ENCODE data around the gene SPATA9. TPM values are rescaled to one million over a fixed set of nuclear protein-coding genes. Genes with fewer than 3 reads are reported as not detected.
"Not testable (repeated sequence)": the region's sequence is repeated elsewhere in the genome, so short reads cannot be mapped to it uniquely, and the experiment has no call there.

Gene SPATA9
- total and polyA plus RNA-seq, 9 of the 15 experiments (the other 6 are each of a cell fraction or from before 2014, with no cell fraction given), result 0.16 to 5.5 (median 0.39) TPM; not detected in 3

DNA sequence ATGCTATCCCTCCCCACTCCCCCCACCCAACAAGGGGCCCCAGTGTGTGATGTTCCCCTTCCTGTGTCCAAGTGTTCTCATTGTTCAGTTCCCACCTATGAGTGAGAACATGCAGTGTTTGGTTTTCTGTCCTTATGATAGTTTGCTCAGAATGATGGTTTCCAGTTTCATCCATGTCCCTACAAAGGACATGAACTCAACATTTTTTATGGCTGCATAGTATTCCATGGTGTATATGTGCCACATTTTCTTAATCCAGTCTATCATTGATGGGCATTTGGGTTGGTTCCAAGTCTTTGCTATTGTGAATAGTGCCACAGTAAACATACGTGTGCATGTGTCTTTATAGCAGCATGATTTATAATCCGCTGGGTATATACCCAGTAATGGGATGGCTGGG is 49.8 kb downstream of the SPATA9 start:
- H3K9me3 ChIP-seq (replicated peaks; ENCODE audit: control insufficient read depth, insufficient read depth, low read depth, low read length); BruUV-seq (replicated peaks); H4K20me1 ChIP-seq (replicated peaks; ENCODE audit: control insufficient read depth, insufficient read depth, low read length); H3K27ac ChIP-seq (ENCODE audit: extremely low read depth, low read depth, low read length); intact Hi-C loops (cut with micrococcal nuclease); H3K9ac ChIP-seq (ENCODE audit: insufficient read depth in 1 of 2, low read depth in 2 of 2, low read length in 2 of 2); FAIRE-seq; H3K27me3 ChIP-seq (ENCODE audit: control insufficient read depth in 2 of 2, insufficient read depth in 2 of 2, low read length in 2 of 2); H2AFZ ChIP-seq (ENCODE audit: low read depth, low read length); CTCF ChIA-PET (ENCODE audit: low intra/inter-chr PET ratio); H3K36me3 ChIP-seq (ENCODE audit: control insufficient read depth, insufficient read depth, low read length); ATAC-seq; H3K4me3 ChIP-seq; H3K79me2 ChIP-seq (ENCODE audit: control insufficient read depth, insufficient read depth, low read length); H3K9me1 ChIP-seq (ENCODE audit: control insufficient read depth, insufficient read depth, low read length); DNase-seq (ENCODE audit: extremely low read depth in 1 of 4, low spot score in 3 of 4); H3K4me2 ChIP-seq (ENCODE audit: insufficient read depth, low read length): not testable (repeated sequence)
- TF ChIP-seq BCOR (IDR thresholded peaks at IDR 0.05) (peak; percentile 56; the same call in 1 of the 2 replicates), KDM1A (IDR thresholded peaks at IDR 0.05) (0 out of 4 replicates have a peak, but pooled peaks of 1 of the 2 experiments have one; percentile 30)
- 100% methylated on average over 1 of the region's 2 CpGs for WGBS (ENCODE audit: insufficient coverage, low coverage, missing lambda C conversion rate)
- H3K4me1 ChIP-seq (replicated peaks in 1 of 2; ENCODE audit: control insufficient read depth in 2 of 2, insufficient read depth in 2 of 2, low read length in 2 of 2), result peaks cover 0 to 13% of the 10 kb centered on the region in 2 experiments; a peak in 4 of 5 replicates
- in situ Hi-C loops (cut with MboI), result loop anchor here (25.0 kb wide), 1 partner anchor 704 kb away; no protein-coding TSS in a partner anchor
- POLR2A ChIA-PET, result interaction anchor here (1.3 to 2.0 kb wide), 3 partner anchors 11 to 148 kb away, joined by 3 to 7 read pairs (median 4); partner anchors contain the start of gene RFESD

GRCh38 chr5:95631991-95632675 is 50.7 kb downstream of the SPATA9 start:
- ChIA-PET CTCF (ENCODE audit: low intra/inter-chr PET ratio) (no interaction called here), POLR2A (interaction anchor here (0.7 to 2.0 kb wide), 6 partner anchors 9 to 149 kb away, joined by 3 to 12 read pairs (median 4); partner anchors contain the start of gene RFESD)
- DNase-seq (ENCODE audit: extremely low read depth in 1 of 4, low spot score in 3 of 4), result peak in 3 of 4 experiments; percentile 15 to 62 (median 29)
- Histone ChIP-seq H3K9ac (ENCODE audit: insufficient read depth in 1 of 2, low read depth in 2 of 2, low read length in 2 of 2) (peak overlapping the region; percentile 8 to 22; a peak in 2 of 4 replicates), H3K79me2 (ENCODE audit: control insufficient read depth, insufficient read depth, low read length) (no peaks in the 10 kb centered on the region), H3K4me1 (replicated peaks in 1 of 2; ENCODE audit: control insufficient read depth in 2 of 2, insufficient read depth in 2 of 2, low read length in 2 of 2) (peaks cover 0 to 13% of the 10 kb centered on the region in 2 experiments; a peak in 4 of 5 replicates), H3K27ac (ENCODE audit: extremely low read depth, low read depth, low read length) (peak overlapping the region; percentile 34; the same call in 2 of the 3 replicates), H3K9me1 (ENCODE audit: control insufficient read depth, insufficient read depth, low read length) (no peaks in the 10 kb centered on the region), H4K20me1 (replicated peaks; ENCODE audit: control insufficient read depth, insufficient read depth, low read length) (no peaks in the 10 kb centered on the region), H3K9me3 (replicated peaks; ENCODE audit: control insufficient read depth, insufficient read depth, low read depth, low read length) (no peaks in the 10 kb centered on the region), H3K4me2 (ENCODE audit: insufficient read depth, low read length) (peak overlapping the region; percentile 25; the same call in 1 of the 2 replicates), H2AFZ (ENCODE audit: low read depth, low read length) (peak overlapping the region; percentile 80), H3K4me3 (no peak overlapping the region), H3K27me3 (ENCODE audit: control insufficient read depth in 2 of 2, insufficient read depth in 2 of 2, low read length in 2 of 2) (no peaks in the 10 kb centered on the region), H3K36me3 (ENCODE audit: control insufficient read depth, insufficient read depth, low read length) (no peaks in the 10 kb centered on the region)
- FAIRE-seq, result no peak
- intact Hi-C loops (cut with micrococcal nuclease), result no loop called here
- 60% methylated on average over 4 of the region's 4 CpGs for WGBS (ENCODE audit: insufficient coverage, low coverage, missing lambda C conversion rate)
- in situ Hi-C loops (cut with MboI), result loop anchor here (25.0 kb wide), 1 partner anchor 705 kb away; no protein-coding TSS in a partner anchor
- BruUV-seq (replicated peaks), result no TSS peak
- peak; percentile 91 for ATAC-seq
- TF ChIP-seq SIN3A (IDR thresholded peaks at IDR 0.05; ENCODE audit: borderline replicate concordance in 2 of 2, control insufficient read depth in 1 of 2, low read depth in 2 of 2, low read length in 2 of 2), result no peak
- peak; percentile 58 for TF ChIP-seq FOSL1 (tag; conservative IDR thresholded peaks at IDR 0.05)
- TF ChIP-seq PHTF2 (CRISPR knock-in tag; IDR thresholded peaks at IDR 0.05), result no peak
- no peak for TF ChIP-seq MECOM (CRISPR knock-in tag; IDR thresholded peaks at IDR 0.05)
- TF ChIP-seq, protein P1, sequence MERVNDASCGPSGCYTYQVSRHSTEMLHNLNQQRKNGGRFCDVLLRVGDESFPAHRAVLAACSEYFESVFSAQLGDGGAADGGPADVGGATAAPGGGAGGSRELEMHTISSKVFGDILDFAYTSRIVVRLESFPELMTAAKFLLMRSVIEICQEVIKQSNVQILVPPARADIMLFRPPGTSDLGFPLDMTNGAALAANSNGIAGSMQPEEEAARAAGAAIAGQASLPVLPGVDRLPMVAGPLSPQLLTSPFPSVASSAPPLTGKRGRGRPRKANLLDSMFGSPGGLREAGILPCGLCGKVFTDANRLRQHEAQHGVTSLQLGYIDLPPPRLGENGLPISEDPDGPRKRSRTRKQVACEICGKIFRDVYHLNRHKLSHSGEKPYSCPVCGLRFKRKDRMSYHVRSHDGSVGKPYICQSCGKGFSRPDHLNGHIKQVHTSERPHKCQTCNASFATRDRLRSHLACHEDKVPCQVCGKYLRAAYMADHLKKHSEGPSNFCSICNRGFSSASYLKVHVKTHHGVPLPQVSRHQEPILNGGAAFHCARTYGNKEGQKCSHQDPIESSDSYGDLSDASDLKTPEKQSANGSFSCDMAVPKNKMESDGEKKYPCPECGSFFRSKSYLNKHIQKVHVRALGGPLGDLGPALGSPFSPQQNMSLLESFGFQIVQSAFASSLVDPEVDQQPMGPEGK (CRISPR knock-in tag; IDR thresholded peaks at IDR 0.05; ENCODE audit: borderline replicate concordance), result no peak
- no peak for TF ChIP-seq MTA2 (IDR thresholded peaks at IDR 0.05; ENCODE audit: low read depth)
- TF ChIP-seq ZNF436 (CRISPR knock-in tag; IDR thresholded peaks at IDR 0.05), result no peak
- no peak for TF ChIP-seq MCM7 (IDR thresholded peaks at IDR 0.05)
- no peak for TF ChIP-seq POLR2B (IDR thresholded peaks at IDR 0.05; ENCODE audit: low read depth, partially characterized antibody)
- no peak for TF ChIP-seq STAT5A (IDR thresholded peaks at IDR 0.05; ENCODE audit: borderline replicate concordance, low read length)
